Medulla oblongata (tissue), 1 donor: ENCODE data around the gene ATXN1.

ENCODE experiments used
- DNase-seq: peaks from one replicate; pipeline ENCODE4 v3.0.0-alpha.2; 2015; ENCODE audit errors: extremely low spot score

ATXN1 gene

DNA sequence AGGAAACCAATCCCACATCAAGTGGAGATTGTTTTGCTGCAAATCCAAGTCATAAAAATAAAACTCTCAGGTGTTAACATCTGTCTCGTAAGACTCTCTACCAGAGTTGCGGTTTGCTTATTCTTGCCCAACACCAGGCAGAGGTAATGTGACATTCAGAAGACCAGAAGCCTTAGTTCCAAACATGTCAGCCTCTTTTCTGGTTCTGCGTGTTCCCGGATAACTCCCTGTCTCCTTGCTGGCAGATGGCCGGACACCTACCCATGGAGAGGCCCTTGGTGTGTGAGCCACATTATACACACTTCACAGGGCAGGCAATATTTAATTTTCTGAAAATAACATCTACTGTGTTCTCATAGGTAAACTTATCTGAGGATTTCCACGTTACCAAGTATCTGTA is 449.5 kb downstream of the ATXN1 start:
- no peak for DNase-seq

- DNase-seq = no peak
Measured at GRCh38 chr6:16306334-16306733, 454.9 kb downstream of the ATXN1 start.

GRCh38 chr6:16305788-16306187 is 455.5 kb downstream of the ATXN1 start:
- DNase-seq = no peak

GRCh38 chr6:16305246-16305725 is 456.0 kb downstream of the ATXN1 start:
- no peak for DNase-seq

DNA sequence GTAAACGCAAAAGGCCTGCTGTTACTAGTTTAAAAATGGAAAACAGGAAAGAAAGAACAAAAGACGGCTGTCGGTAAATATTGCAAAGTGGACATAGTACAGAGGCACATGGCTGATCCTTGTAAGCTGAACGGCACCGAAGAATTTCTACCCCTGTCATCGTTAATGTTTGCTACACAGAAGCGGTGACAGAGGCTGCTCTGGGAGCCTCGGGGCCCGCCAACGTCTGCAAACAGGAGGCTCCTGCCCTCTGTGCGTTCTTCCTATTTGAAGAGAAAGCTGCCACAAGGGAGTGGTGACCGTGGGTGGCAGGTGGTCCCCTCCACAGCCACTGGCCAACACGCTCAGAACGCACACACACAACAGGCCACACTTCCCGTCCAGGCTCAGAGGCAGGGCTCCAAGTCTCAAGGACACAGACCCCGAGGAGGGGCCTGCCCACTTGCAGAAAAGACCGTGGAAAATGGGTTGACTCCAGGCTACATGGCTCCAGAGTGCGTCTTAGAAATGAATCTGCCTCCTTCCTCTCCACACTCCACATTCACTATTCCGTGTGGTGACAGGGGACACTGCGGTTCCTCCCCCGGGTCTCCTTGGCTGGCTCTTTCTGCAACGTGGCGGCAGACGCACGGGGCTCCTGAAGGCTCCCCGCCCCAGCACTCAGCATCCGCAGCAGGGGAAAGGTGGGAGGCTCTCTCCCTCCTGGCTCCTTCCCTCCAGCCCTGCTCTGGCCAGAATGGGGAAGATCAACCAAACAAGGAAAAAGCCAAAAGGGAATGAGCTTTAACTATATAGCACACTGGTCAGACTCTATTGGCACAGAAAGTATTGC is 458.3 kb downstream of the ATXN1 start:
- no peak for DNase-seq

GRCh38 chr6:16301511-16301910 is 459.7 kb downstream of the ATXN1 start:
- peak; percentile 69 for DNase-seq

DNA sequence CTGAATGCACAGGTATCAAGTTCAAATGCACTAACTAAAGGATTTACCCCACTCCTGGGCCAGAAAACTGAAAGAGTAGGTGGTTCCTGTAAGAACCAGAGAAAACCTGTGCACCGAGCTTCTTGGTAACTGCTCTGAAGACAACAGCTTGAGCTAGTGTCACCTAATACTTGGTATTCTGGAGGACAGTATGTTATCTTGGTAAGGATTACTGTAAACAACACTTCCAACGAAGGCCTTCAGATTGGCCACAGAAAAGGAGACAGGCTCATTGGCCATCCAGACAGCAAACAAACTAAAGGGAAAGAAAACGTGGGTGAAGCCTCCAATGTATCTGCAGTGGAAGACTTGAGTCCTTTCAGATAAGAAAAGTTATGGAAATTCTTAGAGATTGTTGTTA is 461.4 kb downstream of the ATXN1 start:
- DNase-seq = no peak

DNA sequence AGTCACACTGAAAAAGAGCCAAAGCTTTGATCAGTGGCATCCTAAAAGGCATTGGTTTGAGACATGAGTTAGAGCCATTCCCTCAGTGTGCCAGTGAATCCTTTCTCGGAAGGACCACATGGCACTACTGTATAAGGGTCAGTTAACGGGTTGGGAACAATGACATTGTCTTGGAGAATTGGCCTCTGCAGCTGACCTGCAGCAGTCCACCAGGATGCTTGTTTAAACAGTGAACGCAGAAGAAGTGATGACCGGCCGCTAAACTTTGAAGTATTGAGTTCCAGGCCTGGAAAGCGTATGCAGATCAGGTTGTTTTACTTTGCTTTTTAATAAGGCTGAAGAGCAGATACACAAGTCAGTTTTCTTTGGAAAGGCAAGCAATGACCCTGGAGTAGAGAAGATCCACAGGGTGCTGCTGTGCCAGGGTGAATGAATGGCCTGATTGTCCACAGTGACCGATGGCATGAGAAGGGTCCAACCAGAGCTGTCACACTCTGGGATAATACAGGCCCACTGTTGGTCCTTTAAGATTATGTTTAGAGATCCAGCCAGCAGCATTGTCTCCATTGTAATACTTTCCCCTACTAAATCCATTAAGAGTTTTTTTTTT is 465.1 kb downstream of the ATXN1 start:
- DNase-seq = peak; percentile 86

DNA sequence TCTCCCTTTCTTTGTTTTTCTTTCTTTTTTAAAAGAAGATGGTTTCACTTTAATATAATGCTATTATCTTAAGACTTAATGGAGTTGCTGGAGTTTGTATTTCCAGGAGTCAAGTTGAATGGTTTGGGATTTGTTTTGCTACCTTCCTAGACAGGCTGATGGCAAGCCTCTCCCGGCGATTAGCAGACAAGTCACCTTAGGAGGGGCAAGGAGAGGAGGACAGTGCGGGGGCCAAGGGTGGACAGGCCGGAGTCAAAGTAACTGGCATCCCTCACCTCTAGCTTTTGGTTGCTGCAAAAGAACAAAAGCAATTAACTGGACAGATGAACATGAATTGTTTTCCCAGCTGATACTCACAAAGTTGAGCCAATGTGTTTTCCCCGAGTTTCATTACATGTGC is 465.8 kb downstream of the ATXN1 start:
- DNase-seq = peak; percentile 33

DNA sequence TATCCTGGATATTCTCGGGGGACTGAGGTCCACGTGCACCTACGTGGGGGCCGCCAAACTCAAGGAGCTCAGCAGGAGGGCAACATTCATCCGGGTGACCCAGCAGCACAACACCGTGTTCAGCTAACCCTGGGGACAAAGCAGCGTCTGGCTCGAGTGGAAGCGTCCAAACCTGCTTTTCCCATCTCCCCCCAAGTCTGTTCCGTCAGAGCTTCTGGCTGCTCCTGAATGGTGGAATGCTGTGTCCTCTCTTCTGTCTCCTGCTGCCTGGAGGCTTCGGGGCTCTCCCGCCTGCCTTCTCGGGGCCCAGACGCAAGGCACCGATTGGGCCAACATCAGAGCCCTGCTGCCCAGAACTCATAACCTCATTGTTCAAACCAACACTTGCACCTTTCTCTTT is 466.2 kb downstream of the ATXN1 start:
- peak; percentile 54 for DNase-seq

GRCh38 chr6:16294371-16294770 is 466.9 kb downstream of the ATXN1 start:
- no peak for DNase-seq

DNA sequence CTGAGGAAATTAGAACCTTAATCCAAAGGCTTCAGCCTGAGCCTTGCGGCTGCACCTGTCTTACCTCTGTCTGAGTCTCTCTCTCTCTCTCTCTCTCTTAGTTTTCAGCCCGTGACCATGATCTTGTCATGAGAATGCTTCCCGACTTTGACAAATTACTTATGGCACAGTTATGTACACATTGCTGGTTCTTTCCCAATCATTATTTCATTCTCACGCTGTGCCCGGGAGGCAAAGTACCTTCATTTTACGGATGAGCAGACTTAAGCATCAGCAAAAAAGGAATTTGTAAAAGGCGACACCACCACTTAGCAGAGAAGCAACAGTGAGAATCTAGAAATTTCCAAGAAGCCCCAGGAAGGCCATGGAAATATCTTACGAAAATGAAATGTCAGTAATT is 468.3 kb downstream of the ATXN1 start:
- no peak for DNase-seq

DNA sequence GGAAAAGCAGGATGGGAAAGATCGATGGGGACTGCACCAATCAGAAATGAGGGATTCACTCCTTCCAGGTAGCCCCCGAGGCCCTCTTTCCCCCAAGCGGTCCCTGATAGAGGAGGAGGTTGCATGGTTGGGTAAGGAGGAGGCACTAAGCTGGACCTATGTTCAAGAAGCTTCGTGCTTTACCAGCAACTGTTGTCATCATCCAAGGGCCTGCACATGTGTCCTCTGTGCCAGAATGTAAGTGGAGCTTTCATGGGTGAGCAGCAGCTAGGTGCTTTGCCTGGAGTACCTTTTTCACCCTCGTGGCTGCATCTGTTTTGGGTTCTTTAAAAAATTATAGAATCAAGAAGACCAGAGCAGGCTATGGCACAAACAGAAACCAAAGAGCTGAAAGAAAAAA is 468.8 kb downstream of the ATXN1 start:
- DNase-seq = no peak

GRCh38 chr6:16291739-16292138 is 469.5 kb downstream of the ATXN1 start:
- DNase-seq = no peak

DNA sequence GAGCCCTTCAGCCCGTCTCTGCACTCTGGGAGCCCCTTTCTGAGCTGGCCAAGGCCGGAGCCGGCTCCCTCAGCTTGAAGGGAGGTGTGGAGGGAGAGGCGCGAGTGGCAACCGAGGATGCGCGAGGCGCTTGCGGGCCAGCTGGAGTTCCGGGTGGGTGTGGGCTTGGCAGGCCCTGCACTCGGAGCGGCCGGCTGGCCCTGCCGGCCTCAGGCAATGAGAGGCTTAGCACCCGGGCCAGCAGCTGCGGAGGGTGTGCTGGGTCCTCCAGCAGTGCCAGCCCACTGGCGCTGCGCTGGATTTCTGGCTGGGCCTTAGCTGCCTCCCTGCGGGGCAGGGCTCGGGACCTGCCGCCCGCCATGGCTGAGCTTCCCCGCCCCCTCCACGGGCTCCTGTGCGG is 473.1 kb downstream of the ATXN1 start:
- DNase-seq = no peak

DNA sequence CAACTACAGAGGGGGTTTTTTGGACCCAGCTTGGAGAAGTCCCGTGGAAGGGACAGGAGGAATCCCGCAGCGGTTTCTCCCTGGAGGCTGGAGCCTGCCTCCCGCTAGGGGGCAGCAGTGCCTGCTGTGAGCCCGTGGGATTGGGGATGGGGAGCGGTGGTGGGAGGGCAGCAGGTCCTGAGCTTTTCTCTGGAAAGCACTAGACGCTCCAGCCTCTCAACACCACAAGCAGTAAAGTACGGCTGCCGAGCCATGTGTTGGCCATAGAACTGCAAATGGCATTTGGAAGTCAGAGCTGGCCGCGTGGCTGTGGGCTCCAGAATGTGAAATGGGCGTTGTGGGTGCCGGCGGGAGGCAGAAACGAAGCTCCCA is 475.1 kb downstream of the ATXN1 start:
- DNase-seq = peak; percentile 83

- no peak for DNase-seq
Measured at GRCh38 chr6:16285467-16286150, 475.7 kb downstream of the ATXN1 start.

DNA sequence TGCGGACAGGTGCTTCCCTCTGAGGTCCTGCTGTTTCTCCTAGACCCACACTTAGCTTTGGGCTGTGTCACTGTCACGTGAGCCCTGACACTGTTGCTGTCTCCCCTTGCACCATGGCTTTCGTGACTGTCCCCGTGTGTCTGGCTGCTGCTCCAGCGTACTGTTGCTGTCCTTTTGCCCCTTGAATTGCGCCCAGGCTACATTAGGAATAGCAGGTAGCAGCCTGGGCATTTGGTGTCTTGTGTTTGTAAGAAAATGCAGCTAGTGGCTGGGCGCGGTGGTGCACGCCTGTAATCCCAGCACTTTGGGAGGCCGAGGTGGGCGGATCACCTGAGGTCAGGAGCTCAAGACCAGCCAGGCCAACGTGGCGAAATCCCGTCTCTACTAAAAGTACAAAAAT is 476.8 kb downstream of the ATXN1 start:
- DNase-seq = no peak

DNA sequence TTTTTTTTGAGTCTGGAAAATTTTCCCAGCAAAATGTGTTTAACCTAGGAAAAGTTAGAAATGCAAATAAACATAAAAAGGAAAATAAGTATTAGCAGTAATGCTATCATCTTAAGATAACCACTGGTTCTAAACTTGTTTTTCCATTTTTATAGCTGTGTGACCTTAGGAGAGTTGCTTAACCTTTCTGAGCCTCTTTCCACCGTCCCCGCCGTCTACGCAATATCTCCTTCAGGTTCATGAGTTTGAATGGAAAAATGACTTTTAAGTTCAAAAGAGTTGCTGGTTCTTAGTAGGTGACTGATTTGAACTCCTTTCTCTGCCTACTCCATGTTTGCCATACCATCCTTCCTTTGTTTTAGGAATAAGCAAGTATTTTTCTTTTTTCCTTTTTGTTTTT is 478.9 kb downstream of the ATXN1 start:
- DNase-seq = no peak

GRCh38 chr6:16279243-16279642 is 482.0 kb downstream of the ATXN1 start:
- no peak for DNase-seq

DNA sequence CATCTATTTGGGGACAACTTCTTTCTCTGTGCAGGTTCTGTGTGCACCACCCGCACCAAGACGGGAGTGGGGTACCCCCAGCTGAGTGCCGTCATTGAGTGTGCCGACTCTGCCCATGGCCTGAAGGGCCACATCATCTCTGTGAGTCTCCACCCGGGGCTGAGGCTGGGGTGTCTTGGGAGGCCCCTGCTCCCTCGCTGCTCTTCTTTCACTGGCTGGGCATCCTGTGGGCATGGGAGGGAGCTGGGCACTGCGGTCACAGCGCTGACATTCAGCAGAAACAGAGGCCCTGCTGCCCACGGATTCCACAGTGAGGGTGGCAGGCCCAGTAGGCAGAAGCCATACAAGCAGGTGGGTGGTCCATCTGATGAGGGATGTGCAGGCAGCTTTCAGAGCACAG is 482.5 kb downstream of the ATXN1 start:
- DNase-seq = no peak

DNA sequence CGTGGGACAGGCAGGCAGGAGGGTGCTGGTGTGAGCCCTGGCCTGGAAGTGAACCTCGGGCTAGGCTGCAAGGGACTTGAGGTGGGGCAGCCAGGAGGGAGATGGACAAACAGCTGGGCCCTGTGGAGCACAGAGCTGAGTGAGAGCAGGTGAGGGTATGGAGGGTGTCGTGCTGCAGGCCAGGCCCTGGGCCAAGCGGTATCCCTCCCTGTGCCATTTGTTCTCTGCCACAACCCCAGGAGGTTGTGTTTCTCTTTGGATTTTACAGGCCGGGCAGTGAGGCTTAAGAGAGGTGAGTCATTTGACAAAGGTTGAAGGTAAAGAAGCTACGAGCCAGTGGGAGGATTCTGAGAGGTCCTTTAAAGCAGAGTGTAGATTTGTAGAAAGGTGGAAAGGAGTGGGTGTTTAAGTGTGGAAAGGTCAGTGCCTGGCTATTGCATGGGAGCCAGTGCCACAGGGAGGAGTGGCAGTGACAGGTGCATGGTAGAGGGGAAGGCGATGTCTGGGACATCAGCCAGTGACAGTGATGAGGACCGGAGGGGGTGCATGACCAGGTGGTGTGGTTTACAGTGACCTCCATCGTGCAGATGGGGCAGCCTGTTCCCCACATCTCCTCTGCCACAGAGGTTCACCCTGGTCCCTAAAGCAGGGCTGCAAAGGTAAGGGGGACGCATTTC is 483.1 kb downstream of the ATXN1 start:
- DNase-seq = no peak
